ENCODE measurements around the gene FAM193B.

DNA sequence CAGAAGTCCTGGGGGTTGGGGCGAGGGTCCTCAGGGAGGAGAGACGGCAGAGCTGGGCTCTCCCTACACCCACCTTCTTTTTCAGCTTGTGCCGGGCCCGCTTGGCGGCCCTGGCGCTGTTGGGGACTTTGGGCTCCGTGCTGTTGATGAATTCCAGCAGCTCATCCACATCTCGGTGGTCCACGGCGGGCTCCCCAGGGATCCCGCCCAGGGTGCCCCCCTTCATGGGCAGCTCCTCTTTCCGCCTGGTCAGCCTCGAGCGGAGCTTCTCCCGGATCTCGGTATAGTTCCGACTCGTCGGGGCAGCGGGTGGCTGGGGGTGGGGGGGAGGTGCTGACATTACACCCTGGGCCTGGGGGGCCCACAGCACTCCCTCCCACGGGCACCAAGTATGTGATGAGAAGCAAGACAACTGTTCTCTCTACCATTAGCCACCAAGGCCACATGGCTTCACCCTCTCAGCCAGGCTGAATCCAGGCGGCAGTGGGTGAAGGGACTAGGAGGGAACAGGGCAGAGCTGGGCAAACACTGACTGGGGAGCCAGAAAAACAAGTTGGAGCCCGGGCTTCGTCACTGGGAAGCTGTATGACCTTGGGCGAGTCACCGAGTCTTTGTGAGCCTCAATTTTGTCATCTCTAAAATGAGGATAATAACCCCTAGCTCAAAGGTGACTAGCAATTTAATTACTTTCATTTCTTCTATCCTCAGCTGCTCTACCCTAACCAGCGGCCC, 23.0 kb downstream of the FAM193B start:
- TF ChIP-seq, protein P1, sequence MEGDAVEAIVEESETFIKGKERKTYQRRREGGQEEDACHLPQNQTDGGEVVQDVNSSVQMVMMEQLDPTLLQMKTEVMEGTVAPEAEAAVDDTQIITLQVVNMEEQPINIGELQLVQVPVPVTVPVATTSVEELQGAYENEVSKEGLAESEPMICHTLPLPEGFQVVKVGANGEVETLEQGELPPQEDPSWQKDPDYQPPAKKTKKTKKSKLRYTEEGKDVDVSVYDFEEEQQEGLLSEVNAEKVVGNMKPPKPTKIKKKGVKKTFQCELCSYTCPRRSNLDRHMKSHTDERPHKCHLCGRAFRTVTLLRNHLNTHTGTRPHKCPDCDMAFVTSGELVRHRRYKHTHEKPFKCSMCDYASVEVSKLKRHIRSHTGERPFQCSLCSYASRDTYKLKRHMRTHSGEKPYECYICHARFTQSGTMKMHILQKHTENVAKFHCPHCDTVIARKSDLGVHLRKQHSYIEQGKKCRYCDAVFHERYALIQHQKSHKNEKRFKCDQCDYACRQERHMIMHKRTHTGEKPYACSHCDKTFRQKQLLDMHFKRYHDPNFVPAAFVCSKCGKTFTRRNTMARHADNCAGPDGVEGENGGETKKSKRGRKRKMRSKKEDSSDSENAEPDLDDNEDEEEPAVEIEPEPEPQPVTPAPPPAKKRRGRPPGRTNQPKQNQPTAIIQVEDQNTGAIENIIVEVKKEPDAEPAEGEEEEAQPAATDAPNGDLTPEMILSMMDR (IDR thresholded peaks at IDR 0.05; ENCODE audit: low read depth, low read length, poor library complexity, severe bottlenecking) = no peak
- TF ChIP-seq EZH2phosphoT487 (IDR thresholded peaks at IDR 0.05; ENCODE audit: borderline replicate concordance, low read length) = no peak
